Karpas-422 (cell line): ENCODE results near the gene ZNRF3. TPM values are rescaled to one million over a fixed set of nuclear protein-coding genes. Genes with fewer than 3 reads are reported as not detected.

Experiments
- DNase-seq: peaks from one replicate; pipeline ENCODE4 v3.0.0-alpha.2; 2015
- H2AFZ ChIP-seq: fragments of 200-600 bp; sonication (generic); 2 replicates; pipeline ENCODE4 v1.6.1; 2014; ENCODE audit warnings: antibody characterized with exemption, low read length, mixed read lengths
- H3K27ac ChIP-seq: fragments of 200-600 bp; sonication (generic); 2 replicates; pipeline ENCODE4 v1.5.1; 2014; ENCODE audit warnings: mild to moderate bottlenecking, low read length, moderate library complexity
- H3K27me3 ChIP-seq: fragments of 200-600 bp; sonication (generic); 2 replicates; pipeline ENCODE4 v1.6.1; 2014; ENCODE audit warnings: low read length, mixed read lengths
- H3K36me3 ChIP-seq: fragments of 200-600 bp; sonication (generic); 2 replicates; pipeline ENCODE4 v1.6.1; 2014; ENCODE audit warnings: low read length, mixed read lengths; ENCODE audit not compliant: insufficient read depth
- H3K4me1 ChIP-seq: fragments of 200-600 bp; sonication (generic); 2 replicates; pipeline ENCODE4 v1.6.1; 2014; ENCODE audit warnings: mild to moderate bottlenecking, low read length, mixed read lengths
- H3K4me2 ChIP-seq: fragments of 200-600 bp; sonication (generic); 2 replicates; pipeline ENCODE4 v1.6.1; 2014; ENCODE audit warnings: low read length, low read depth, mild to moderate bottlenecking; ENCODE audit not compliant: poor library complexity, severe bottlenecking
- H3K4me3 ChIP-seq: fragments of 200-600 bp; sonication (generic); 2 replicates; pipeline ENCODE4 v1.5.1; 2014; ENCODE audit warnings: mild to moderate bottlenecking, antibody characterized with exemption, low read length, mixed read lengths
- H3K79me2 ChIP-seq: fragments of 200-600 bp; sonication (generic); 2 replicates; pipeline ENCODE4 v1.6.1; 2014; ENCODE audit warnings: mild to moderate bottlenecking, low read length, mixed read lengths
- H3K9ac ChIP-seq: fragments of 200-600 bp; sonication (generic); 2 replicates; pipeline ENCODE4 v1.6.0; 2014; ENCODE audit warnings: low read length
- H3K9me2 ChIP-seq: fragments of 200-600 bp; sonication (generic), shearing (Covaris generic); replicated peaks from 2 replicates; pipeline ENCODE4 v1.6.0; 2014; ENCODE audit warnings: mild to moderate bottlenecking, low read length, moderate library complexity; ENCODE audit not compliant: insufficient read depth
- H3K9me3 ChIP-seq: fragments of 300-700, 200-600 bp; sonication (generic); 2 replicates; pipeline ENCODE4 v1.6.1; 2014; ENCODE audit warnings: low read length, mixed read lengths
- H4K20me1 ChIP-seq: fragments of 200-600 bp; sonication (generic); 2 replicates; pipeline ENCODE4 v1.6.1; 2014; ENCODE audit warnings: mild to moderate bottlenecking, antibody characterized with exemption, low read length, low read depth; ENCODE audit not compliant: insufficient read depth
- total RNA-seq: library from RNA; depleted of rRNA; stranded (reverse); fragments of >200 nt; shearing (Covaris generic); gene quantifications from 2 replicates; pipeline ENCODE4 v1.2.3, GENCODE V29; 2014; ENCODE audit warnings: low replicate concordance

The ZNRF3 gene
- total RNA-seq, 1 experiment from 2014 or later = 0.19 TPM

DNA sequence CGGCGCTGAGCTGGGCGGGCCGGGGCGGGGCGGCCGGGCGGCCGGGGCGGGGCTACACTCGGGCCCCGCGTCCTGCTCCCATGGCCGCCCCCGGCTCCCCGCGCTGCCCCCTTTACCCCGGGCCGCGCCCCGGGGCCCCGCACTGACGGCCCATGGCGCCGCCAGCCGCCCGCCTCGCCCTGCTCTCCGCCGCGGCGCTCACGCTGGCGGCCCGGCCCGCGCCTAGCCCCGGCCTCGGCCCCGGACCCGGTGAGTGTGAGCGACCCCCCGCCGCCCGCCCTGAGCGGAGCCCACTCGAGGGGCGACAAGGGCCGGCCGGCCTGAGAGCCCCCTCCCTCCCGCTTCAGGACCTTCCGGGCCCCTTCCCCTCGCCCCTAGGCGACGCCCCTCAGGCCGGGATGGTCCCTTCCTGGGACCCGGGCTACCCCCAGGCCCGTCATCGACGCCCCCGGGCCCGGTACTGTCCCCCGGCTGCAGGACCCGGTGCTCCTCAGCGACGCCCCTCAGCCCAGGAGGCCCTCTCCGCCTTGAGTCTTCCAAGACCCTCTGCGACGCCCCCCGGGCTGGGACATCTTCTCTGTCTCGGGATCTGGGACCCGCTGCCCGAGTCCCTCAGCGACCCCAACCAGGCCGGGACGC lies 189.7 kb downstream of the ZNRF3 start, which contains the start of gene KREMEN1:
Gene KREMEN1 (plus strand): TSS at position 57 of the 639 bp plus-strand sequence. CDS start 96 bp downstream, at position 153.
- Histone ChIP-seq H2AFZ (no peak within 1 kb of the TSS), H3K27ac (no peak within 1 kb of the TSS), H3K4me1 (no peaks in the 10 kb centered on the region), H3K36me3 (no peaks in the 10 kb centered on the region), H3K4me2 (no peak within 1 kb of the TSS), H3K9ac (no peak within 1 kb of the TSS), H3K27me3 (no peaks in the 10 kb centered on the region), H3K4me3 (no peak within 1 kb of the TSS), H3K9me2 (no peaks in the 10 kb centered on the region), H3K79me2 (no peaks in the 10 kb centered on the region), H3K9me3 (no peaks in the 10 kb centered on the region), H4K20me1 (no peaks in the 10 kb centered on the region)
- no peak for DNase-seq

DNA sequence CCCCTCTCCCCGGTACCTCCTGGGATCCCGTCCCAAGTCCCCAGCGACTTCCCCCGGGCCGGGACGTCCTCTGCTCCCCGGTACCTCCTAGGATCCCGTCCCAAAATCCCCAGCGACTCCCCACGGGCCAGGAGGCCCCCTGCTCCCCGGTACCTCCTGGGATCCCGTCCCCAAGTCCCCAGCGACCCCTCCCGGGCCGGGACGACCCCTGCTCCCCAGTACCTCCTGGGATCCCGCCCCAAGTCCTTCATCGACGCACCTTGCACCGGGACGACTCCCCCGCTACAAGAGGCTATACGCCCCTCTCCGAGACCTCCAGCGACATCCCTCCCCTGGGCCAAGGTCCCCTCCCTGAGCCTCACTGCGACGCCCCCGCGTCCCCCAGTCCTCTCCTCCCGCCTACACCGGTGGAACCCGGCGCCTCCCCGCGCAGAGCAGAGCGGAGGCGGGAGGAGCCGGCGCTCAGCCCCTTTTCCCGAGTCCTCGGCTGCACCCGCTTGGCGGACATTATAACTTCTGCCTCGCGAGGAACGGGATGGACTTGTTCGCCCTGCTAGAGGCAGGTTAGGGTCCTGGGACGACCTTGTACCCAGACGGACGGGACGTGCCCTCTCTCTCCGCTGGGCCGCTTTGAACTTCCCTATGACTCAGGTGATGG lies 190.4 kb downstream of the ZNRF3 start:
- Histone ChIP-seq H3K9me3 (no peaks in the 10 kb centered on the region), H3K9me2 (no peaks in the 10 kb centered on the region), H3K4me2 (no peak overlapping the region), H3K79me2 (no peaks in the 10 kb centered on the region), H3K4me1 (no peaks in the 10 kb centered on the region), H3K27me3 (no peaks in the 10 kb centered on the region), H3K27ac (no peak overlapping the region), H3K36me3 (no peaks in the 10 kb centered on the region), H2AFZ (no peak overlapping the region), H4K20me1 (no peaks in the 10 kb centered on the region), H3K4me3 (no peak overlapping the region), H3K9ac (no peak overlapping the region)
- no peak for DNase-seq

DNA sequence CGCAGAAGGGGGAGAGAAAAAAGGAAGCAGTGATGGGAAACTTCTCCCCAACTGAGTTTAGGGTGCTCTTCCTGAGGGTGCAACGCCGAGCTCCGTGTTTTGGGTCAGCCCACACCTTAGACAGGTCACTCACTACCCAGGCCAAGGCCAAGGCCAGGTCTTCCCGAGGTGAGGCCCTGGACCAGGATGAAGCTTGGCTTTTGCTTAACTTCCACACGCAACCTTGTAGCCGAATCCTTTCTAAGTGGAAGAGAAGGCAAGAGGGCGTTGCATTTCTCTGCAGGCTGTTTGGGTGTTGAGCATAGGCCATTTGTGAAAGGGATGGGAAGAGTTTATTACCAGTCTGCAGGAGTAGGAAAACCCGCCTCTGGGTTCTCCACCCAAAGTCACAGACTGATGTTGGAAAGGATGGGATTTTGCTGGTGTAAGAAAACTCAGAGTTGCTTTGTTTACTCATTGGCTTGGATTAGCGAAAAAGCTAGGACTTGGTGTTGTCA lies 191.0 kb downstream of the ZNRF3 start:
- Histone ChIP-seq H3K9ac (no peak overlapping the region), H4K20me1 (no peaks in the 10 kb centered on the region), H3K9me3 (no peaks in the 10 kb centered on the region), H3K4me2 (no peak overlapping the region), H3K27me3 (no peaks in the 10 kb centered on the region), H2AFZ (no peak overlapping the region), H3K27ac (no peak overlapping the region), H3K4me1 (no peaks in the 10 kb centered on the region), H3K4me3 (no peak overlapping the region), H3K36me3 (no peaks in the 10 kb centered on the region), H3K9me2 (no peaks in the 10 kb centered on the region), H3K79me2 (no peaks in the 10 kb centered on the region)
- DNase-seq = no peak

- no peaks in the 10 kb centered on the region for H4K20me1 ChIP-seq
- H3K4me1 ChIP-seq = 0 out of 2 replicates have a peak, but pooled peaks cover 3% of the 10 kb centered on the region
- H3K4me2 ChIP-seq = no peak overlapping the region
- H3K9me2 ChIP-seq = no peaks in the 10 kb centered on the region
- H3K27ac ChIP-seq = no peak overlapping the region
- H3K79me2 ChIP-seq = no peaks in the 10 kb centered on the region
- no peaks in the 10 kb centered on the region for H3K27me3 ChIP-seq
- H3K9ac ChIP-seq = no peak overlapping the region
- H2AFZ ChIP-seq = no peak overlapping the region
- no peak overlapping the region for H3K4me3 ChIP-seq
- H3K36me3 ChIP-seq = no peaks in the 10 kb centered on the region
- H3K9me3 ChIP-seq = no peaks in the 10 kb centered on the region
- no peak for DNase-seq
Observed at GRCh38 chr22:29078036-29078868, 194.9 kb downstream of the ZNRF3 start.

DNA sequence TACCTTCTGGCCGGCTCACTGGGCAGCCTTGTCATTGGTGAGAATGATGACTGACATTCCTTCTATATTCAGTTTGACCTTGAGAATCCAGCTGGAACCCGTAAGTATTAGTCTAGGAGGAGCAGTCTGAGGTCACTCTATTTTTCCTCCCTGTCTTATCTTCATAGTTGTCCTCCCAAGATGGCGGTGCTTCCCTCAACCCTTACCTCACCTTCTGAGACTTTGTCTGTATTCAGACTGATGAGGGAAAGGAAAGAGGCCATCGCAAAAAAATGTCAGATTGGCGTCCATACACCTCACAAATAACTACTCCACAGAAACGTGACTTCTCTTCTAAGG lies 195.5 kb downstream of the ZNRF3 start:
- H3K36me3 ChIP-seq = no peaks in the 10 kb centered on the region
- no peaks in the 10 kb centered on the region for H3K27me3 ChIP-seq
- H3K79me2 ChIP-seq = no peaks in the 10 kb centered on the region
- no peak for DNase-seq
- H3K9me3 ChIP-seq = no peaks in the 10 kb centered on the region
- H3K4me2 ChIP-seq = no peak overlapping the region
- H3K9me2 ChIP-seq = no peaks in the 10 kb centered on the region
- H3K9ac ChIP-seq = no peak overlapping the region
- 0 out of 2 replicates have a peak, but pooled peaks cover 3% of the 10 kb centered on the region for H3K4me1 ChIP-seq
- no peak overlapping the region for H2AFZ ChIP-seq
- no peaks in the 10 kb centered on the region for H4K20me1 ChIP-seq
- no peak overlapping the region for H3K4me3 ChIP-seq
- no peak overlapping the region for H3K27ac ChIP-seq

DNA sequence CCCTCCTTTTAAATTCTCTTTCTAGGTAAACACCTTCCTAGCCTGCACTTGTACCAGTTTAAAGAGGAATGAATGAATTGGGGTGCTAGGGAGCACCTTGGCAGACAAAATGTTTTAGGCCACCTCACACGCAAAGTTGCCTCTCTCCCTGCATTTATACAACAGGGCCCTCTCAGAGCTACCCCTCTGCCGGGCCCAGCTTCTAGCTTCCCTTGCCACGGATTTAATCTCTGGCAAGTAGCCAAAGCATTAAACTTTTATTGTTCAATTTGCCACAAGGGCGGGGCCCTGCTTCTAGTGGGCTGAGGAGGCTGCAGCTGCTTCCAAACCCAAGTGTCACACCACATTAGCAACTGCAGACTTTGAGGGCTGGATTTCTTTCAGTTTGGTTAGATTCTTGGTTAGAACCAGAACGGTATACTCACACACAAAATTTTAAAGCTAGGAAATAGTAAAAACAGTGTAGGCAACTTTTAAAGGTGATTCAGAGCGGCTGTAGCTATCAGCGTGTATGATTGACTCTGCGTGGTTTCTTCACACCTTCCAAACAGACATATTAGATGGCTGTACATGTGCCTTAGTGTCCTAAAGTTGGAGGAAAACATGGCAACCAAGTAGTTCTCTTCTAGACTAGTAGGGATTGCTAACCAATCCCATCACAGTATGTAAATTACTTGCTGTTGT lies 196.0 kb downstream of the ZNRF3 start:
- no peak overlapping the region for H3K4me3 ChIP-seq
- no peaks in the 10 kb centered on the region for H3K79me2 ChIP-seq
- H3K9me2 ChIP-seq = no peaks in the 10 kb centered on the region
- DNase-seq = no peak
- no peaks in the 10 kb centered on the region for H4K20me1 ChIP-seq
- H3K4me1 ChIP-seq = 0 out of 2 replicates have a peak, but pooled peaks cover 3% of the 10 kb centered on the region
- no peak overlapping the region for H2AFZ ChIP-seq
- H3K27ac ChIP-seq = no peak overlapping the region
- no peaks in the 10 kb centered on the region for H3K27me3 ChIP-seq
- H3K9ac ChIP-seq = no peak overlapping the region
- H3K36me3 ChIP-seq = no peaks in the 10 kb centered on the region
- H3K4me2 ChIP-seq = no peak overlapping the region
- H3K9me3 ChIP-seq = no peaks in the 10 kb centered on the region

- H3K9me2 ChIP-seq = no peaks in the 10 kb centered on the region
- H3K27me3 ChIP-seq = no peaks in the 10 kb centered on the region
- H3K36me3 ChIP-seq = no peaks in the 10 kb centered on the region
- H3K4me2 ChIP-seq = no peak overlapping the region
- H3K4me3 ChIP-seq = no peak overlapping the region
- 0 out of 2 replicates have a peak, but pooled peaks cover 3% of the 10 kb centered on the region for H3K4me1 ChIP-seq
- no peak overlapping the region for H3K27ac ChIP-seq
- no peak for DNase-seq
- no peak overlapping the region for H3K9ac ChIP-seq
- H2AFZ ChIP-seq = no peak overlapping the region
- no peaks in the 10 kb centered on the region for H4K20me1 ChIP-seq
- no peaks in the 10 kb centered on the region for H3K79me2 ChIP-seq
- H3K9me3 ChIP-seq = no peaks in the 10 kb centered on the region
Observed at GRCh38 chr22:29080106-29080975, 197.0 kb downstream of the ZNRF3 start.
